SK-N-SH (cell line): ENCODE measurements around the gene STAP2. TPM values are rescaled to one million over a fixed set of nuclear protein-coding genes. Genes with fewer than 3 reads are reported as not detected.

ENCODE experiments used
- CTCF ChIA-PET: fragments of 300-600, 350-600 bp; formaldehyde crosslinking; extraction: SDS; loops from one replicate; lab custom pipeline; 2021; lab: Yijun Ruan, JAX
- POLR2A ChIA-PET: fragments of 350-600 bp; sonication (Branson Sonifier 250); formaldehyde crosslinking; extraction: SDS; loops from one replicate; lab custom pipeline; 2020; ENCODE audit warnings: antibody characterized with exemption, inconsistent platforms; lab: Yijun Ruan, JAX
- DNase-seq: peaks from one replicate; pipeline ENCODE4 v3.0.0; 2012
- H2AFZ ChIP-seq: fragments of 200-600 bp; sonication (generic); 2 replicates; pipeline ENCODE4 v1.8.1; 2016; ENCODE audit warnings: antibody characterized with exemption, mild to moderate bottlenecking, low read depth
- H3F3A ChIP-seq: fragments of 200-600 bp; sonication (generic); replicated peaks from 2 replicates; pipeline ENCODE3; 2016; ENCODE audit warnings: antibody characterized with exemption, mild to moderate bottlenecking; ENCODE audit not compliant: insufficient read depth
- H3K27ac ChIP-seq, 2 experiments: fragments of 200-500 bp in 1 of 2; fragments of 200-600 bp in 1 of 2; sonication (Bioruptor generic) in 1 of 2; sonication (generic), shearing (Covaris generic) in 1 of 2; 2 replicates each; pipeline versions ENCODE4 v1.5.1 to v1.6.1; 2014 to 2016; ENCODE audit warnings: low read depth in 2 of 2, inconsistent platforms in 1 of 2, low read length in 1 of 2, mild to moderate bottlenecking in 1 of 2, mixed read lengths in 1 of 2
- H3K27me3 ChIP-seq: fragments of 200-600 bp; sonication (generic), shearing (Covaris generic); 2 replicates; pipeline ENCODE4 v1.6.1; 2016; ENCODE audit warnings: mixed run types; ENCODE audit not compliant: insufficient read depth
- H3K36me3 ChIP-seq, 2 experiments: fragments of 200-500 bp in 1 of 2; fragments of 200-600 bp in 1 of 2; sonication (Bioruptor generic) in 1 of 2; sonication (generic) in 1 of 2; replicated peaks in 1 of 2; 2 replicates each; pipeline versions ENCODE3 to v1.5.1; 2014 to 2016; ENCODE audit warnings: low read length in 1 of 2, mild to moderate bottlenecking in 1 of 2; ENCODE audit not compliant: insufficient read depth in 2 of 2, control insufficient read depth in 1 of 2
- H3K4me1 ChIP-seq, 2 experiments: fragments of 200-500 bp in 1 of 2; fragments of 200-600 bp in 1 of 2; sonication (Bioruptor generic) in 1 of 2; sonication (generic), shearing (Covaris generic) in 1 of 2; 2 replicates each; pipeline versions ENCODE4 v1.5.1 to v1.6.1; 2014 to 2016; ENCODE audit warnings: low read depth in 1 of 2, low read length in 1 of 2, mixed run types in 1 of 2; ENCODE audit not compliant: insufficient read depth in 2 of 2, control insufficient read depth in 1 of 2
- H3K4me2 ChIP-seq: fragments of 200-600 bp; sonication (generic), shearing (Covaris generic); 2 replicates; pipeline ENCODE4 v1.6.1; 2017; ENCODE audit warnings: mixed run types
- H3K4me3 ChIP-seq, 2 experiments: fragments of 200-500 bp in 1 of 2; fragments of 200-600 bp in 1 of 2; sonication (Bioruptor generic) in 1 of 2; sonication (generic), shearing (Covaris generic) in 1 of 2; 2 replicates each; pipeline versions ENCODE4 v1.5.1 to v1.8.1; 2014 to 2016; ENCODE audit warnings: low read depth in 2 of 2, inconsistent platforms in 1 of 2, low read length in 1 of 2, mild to moderate bottlenecking in 1 of 2, mixed read lengths in 1 of 2, moderate library complexity in 1 of 2
- H3K79me2 ChIP-seq: fragments of 200-600 bp; sonication (generic); 2 replicates; pipeline ENCODE4 v1.8.1; 2017; ENCODE audit warnings: mild to moderate bottlenecking; ENCODE audit not compliant: insufficient read depth
- H3K9ac ChIP-seq: fragments of 200-600 bp; sonication (generic); 2 replicates; pipeline ENCODE4 v1.6.1; 2017; ENCODE audit warnings: mixed run types
- H3K9me2 ChIP-seq: fragments of 200-600 bp; sonication (generic); 2 replicates; pipeline ENCODE4 v1.6.1; 2017; ENCODE audit warnings: mixed run types
- H3K9me3 ChIP-seq: fragments of 200-600 bp; sonication (generic); 2 replicates; pipeline ENCODE4 v1.6.1; 2017; ENCODE audit warnings: mixed run types, mild to moderate bottlenecking, moderate library complexity
- H4K20me1 ChIP-seq: fragments of 200-600 bp; sonication (generic); 2 replicates; pipeline ENCODE4 v1.6.1; 2017; ENCODE audit warnings: mild to moderate bottlenecking, mixed run types; ENCODE audit not compliant: insufficient read depth
- ELF1 ChIP-seq: IDR thresholded peaks from 2 replicates; pipeline ENCODE4 v1.4.0; 2012
- EP300 ChIP-seq, 2 experiments: IDR thresholded peaks; 2 replicates each; pipeline versions ENCODE4 v1.4.0 to v1.6.1; 2012; ENCODE audit warnings: borderline replicate concordance in 1 of 2, low read depth in 1 of 2, low read length in 1 of 2
- FOSL2 ChIP-seq: IDR thresholded peaks from 2 replicates; pipeline ENCODE4 v1.4.0; 2012; ENCODE audit warnings: low read depth, mild to moderate bottlenecking, moderate library complexity, borderline replicate concordance
- FOXJ3 ChIP-seq: sonication (generic); formaldehyde crosslinking; IDR thresholded peaks from 2 replicates; pipeline ENCODE4 v1.5.1; 2020; ENCODE audit warnings: mild to moderate bottlenecking, missing genetic modification reagents
- GABPA ChIP-seq: IDR thresholded peaks from 2 replicates; pipeline ENCODE4 v1.4.0; 2012; ENCODE audit warnings: low read depth, mild to moderate bottlenecking
- GATA2 ChIP-seq: sonication (generic); formaldehyde crosslinking; IDR thresholded peaks from 2 replicates; pipeline ENCODE4 v1.5.0; 2020; ENCODE audit warnings: mild to moderate bottlenecking, missing genetic modification reagents
- MXI1 ChIP-seq: IDR thresholded peaks from 2 replicates; pipeline ENCODE4 v1.6.1; 2012; ENCODE audit warnings: mild to moderate bottlenecking, low read depth, low read length, improper control_type of control experiment
- NFIC ChIP-seq: IDR thresholded peaks from 2 replicates; pipeline ENCODE4 v1.4.0; 2012; ENCODE audit warnings: borderline replicate concordance
- NRF1 ChIP-seq: IDR thresholded peaks from 2 replicates; pipeline ENCODE4 v1.6.1; 2012; ENCODE audit warnings: low read depth, mild to moderate bottlenecking, low read length
- PBX3 ChIP-seq: IDR thresholded peaks from 2 replicates; pipeline ENCODE4; 2012
- POLR2AphosphoS5 ChIP-seq: IDR thresholded peaks from 2 replicates; pipeline ENCODE4 v1.6.1; 2012; ENCODE audit warnings: low read depth, low read length
- RCOR1 ChIP-seq: fragments of 150-350 bp; IDR thresholded peaks from 2 replicates; pipeline ENCODE4 v1.6.1; 2017; ENCODE audit warnings: antibody characterized with exemption, low read length
- RFX5 ChIP-seq: IDR thresholded peaks from 2 replicates; pipeline ENCODE4 v1.6.1; 2012; ENCODE audit warnings: mild to moderate bottlenecking, improper control_type of control experiment, low read length
- RXRA ChIP-seq: IDR thresholded peaks from 2 replicates; pipeline ENCODE4 v1.4.0; 2012; ENCODE audit warnings: low read depth, mild to moderate bottlenecking, borderline replicate concordance
- SMC3 ChIP-seq: IDR thresholded peaks from 2 replicates; pipeline ENCODE4 v1.6.1; 2012; ENCODE audit warnings: low read depth, low read length, improper control_type of control experiment
- TAF1 ChIP-seq: IDR thresholded peaks from 2 replicates; pipeline ENCODE4 v1.6.1; 2012; ENCODE audit warnings: low read depth, mild to moderate bottlenecking, low read length, moderate library complexity, borderline replicate concordance
- TCF12 ChIP-seq: IDR thresholded peaks from 2 replicates; pipeline ENCODE4 v1.4.0; 2012
- TEAD4 ChIP-seq: IDR thresholded peaks from 2 replicates; pipeline ENCODE4 v1.4.0; 2012; ENCODE audit warnings: mild to moderate bottlenecking, borderline replicate concordance; ENCODE audit not compliant: insufficient read depth
- USF2 ChIP-seq: fragments of 150-350 bp; IDR thresholded peaks from 2 replicates; pipeline ENCODE4 v1.6.1; 2017; ENCODE audit warnings: antibody characterized with exemption, low read length, low read depth, borderline replicate concordance
- YY1 ChIP-seq: IDR thresholded peaks from 2 replicates; pipeline ENCODE4 v1.4.0; 2012; ENCODE audit warnings: low read depth, mild to moderate bottlenecking
- whole genome bisulfite sequencing: methylation state at CpG from one replicate; pipeline ENCODE4 v1.1.6; 2017; ENCODE audit warnings: low lambda C conversion rate; 5-methylcytosine and 5-hydroxymethylcytosine counted together
- polyA plus RNA-seq, 3 experiments: library from polyadenylated mRNA; depleted of rRNA; stranded (reverse); fragments of >200 nt; gene quantifications; 2 replicates each; pipeline ENCODE4 v1.2.3, GENCODE V29; 2012
- TF ChIP-seq, protein P1 (sequence below): fragments of 200-600 bp; sonication (generic); IDR thresholded peaks from 2 replicates; pipeline ENCODE4 v1.6.1; 2017; ENCODE audit warnings: antibody characterized with exemption, mild to moderate bottlenecking, moderate library complexity
- TF ChIP-seq, protein P2 (sequence below): IDR thresholded peaks from 2 replicates; pipeline ENCODE4 v1.4.0; 2012; ENCODE audit warnings: low read depth, borderline replicate concordance
- TF ChIP-seq, protein P3 (sequence below): IDR thresholded peaks from 2 replicates; pipeline ENCODE4 v1.4.0; 2012; ENCODE audit warnings: low read depth, borderline replicate concordance

Gene STAP2
- polyA plus RNA-seq, 1 of the 3 experiments (the other 2 are of a cell fraction) = 7.6 TPM

- TF ChIP-seq, protein P1, sequence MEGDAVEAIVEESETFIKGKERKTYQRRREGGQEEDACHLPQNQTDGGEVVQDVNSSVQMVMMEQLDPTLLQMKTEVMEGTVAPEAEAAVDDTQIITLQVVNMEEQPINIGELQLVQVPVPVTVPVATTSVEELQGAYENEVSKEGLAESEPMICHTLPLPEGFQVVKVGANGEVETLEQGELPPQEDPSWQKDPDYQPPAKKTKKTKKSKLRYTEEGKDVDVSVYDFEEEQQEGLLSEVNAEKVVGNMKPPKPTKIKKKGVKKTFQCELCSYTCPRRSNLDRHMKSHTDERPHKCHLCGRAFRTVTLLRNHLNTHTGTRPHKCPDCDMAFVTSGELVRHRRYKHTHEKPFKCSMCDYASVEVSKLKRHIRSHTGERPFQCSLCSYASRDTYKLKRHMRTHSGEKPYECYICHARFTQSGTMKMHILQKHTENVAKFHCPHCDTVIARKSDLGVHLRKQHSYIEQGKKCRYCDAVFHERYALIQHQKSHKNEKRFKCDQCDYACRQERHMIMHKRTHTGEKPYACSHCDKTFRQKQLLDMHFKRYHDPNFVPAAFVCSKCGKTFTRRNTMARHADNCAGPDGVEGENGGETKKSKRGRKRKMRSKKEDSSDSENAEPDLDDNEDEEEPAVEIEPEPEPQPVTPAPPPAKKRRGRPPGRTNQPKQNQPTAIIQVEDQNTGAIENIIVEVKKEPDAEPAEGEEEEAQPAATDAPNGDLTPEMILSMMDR = no peak
- TF ChIP-seq GABPA (no peak), ELF1 (no peak), TAF1 (no peak), POLR2AphosphoS5 (no peak), RFX5 (no peak), NRF1 (no peak), RCOR1 (no peak), MXI1 (no peak), TEAD4 (no peak)
- TF ChIP-seq, protein P2, sequence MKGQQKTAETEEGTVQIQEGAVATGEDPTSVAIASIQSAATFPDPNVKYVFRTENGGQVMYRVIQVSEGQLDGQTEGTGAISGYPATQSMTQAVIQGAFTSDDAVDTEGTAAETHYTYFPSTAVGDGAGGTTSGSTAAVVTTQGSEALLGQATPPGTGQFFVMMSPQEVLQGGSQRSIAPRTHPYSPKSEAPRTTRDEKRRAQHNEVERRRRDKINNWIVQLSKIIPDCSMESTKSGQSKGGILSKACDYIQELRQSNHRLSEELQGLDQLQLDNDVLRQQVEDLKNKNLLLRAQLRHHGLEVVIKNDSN = no peak
Observed at GRCh38 chr19:4350726-4351125, 12.1 kb upstream of the STAP2 start (continued).

- no peaks in the 10 kb centered on the region for H3K9me3 ChIP-seq
- no peak overlapping the region for H2AFZ ChIP-seq
- ChIA-PET POLR2A (no interaction called here), CTCF (interaction anchor here (9.7 kb wide), 1 partner anchor 83 kb away, joined by 130 read pairs; no protein-coding TSS in a partner anchor)
- H3K79me2 ChIP-seq = no peaks in the 10 kb centered on the region
- H3F3A ChIP-seq = peaks cover 14% of the 10 kb centered on the region
- no peaks in the 10 kb centered on the region for H4K20me1 ChIP-seq
- no peaks in the 10 kb centered on the region for H3K9me2 ChIP-seq
- H3K4me2 ChIP-seq = no peak overlapping the region
- H3K36me3 ChIP-seq = peaks cover 6 to 15% of the 10 kb centered on the region in 2 experiments
- DNase-seq = no peak
- no peak overlapping the region for H3K9ac ChIP-seq
- no peak overlapping the region for H3K4me3 ChIP-seq
- H3K27ac ChIP-seq = no peak overlapping the region
- WGBS = 85% methylated on average over 8 of the region's 8 CpGs
- no peaks in the 10 kb centered on the region for H3K27me3 ChIP-seq
- H3K4me1 ChIP-seq = no peaks in the 10 kb centered on the region
- TF ChIP-seq RCOR1 = no peak
- TF ChIP-seq TCF12 = no peak
- TF ChIP-seq SMC3 = no peak
- no peak for TF ChIP-seq GATA2 (CRISPR knock-in tag)
- TF ChIP-seq USF2 = no peak
- TF ChIP-seq FOXJ3 (CRISPR knock-in tag) = no peak
- TF ChIP-seq, protein P1 = no peak
- no peak for TF ChIP-seq RFX5
- no peak for TF ChIP-seq EP300 (IDR thresholded peaks at IDR 0.05; ENCODE audit: borderline replicate concordance in 1 of 2, low read depth in 1 of 2, low read length in 1 of 2)
- no peak for TF ChIP-seq FOSL2
- no peak for TF ChIP-seq MXI1
- no peak for TF ChIP-seq ELF1
- no peak for TF ChIP-seq NFIC
- TF ChIP-seq, protein P3, sequence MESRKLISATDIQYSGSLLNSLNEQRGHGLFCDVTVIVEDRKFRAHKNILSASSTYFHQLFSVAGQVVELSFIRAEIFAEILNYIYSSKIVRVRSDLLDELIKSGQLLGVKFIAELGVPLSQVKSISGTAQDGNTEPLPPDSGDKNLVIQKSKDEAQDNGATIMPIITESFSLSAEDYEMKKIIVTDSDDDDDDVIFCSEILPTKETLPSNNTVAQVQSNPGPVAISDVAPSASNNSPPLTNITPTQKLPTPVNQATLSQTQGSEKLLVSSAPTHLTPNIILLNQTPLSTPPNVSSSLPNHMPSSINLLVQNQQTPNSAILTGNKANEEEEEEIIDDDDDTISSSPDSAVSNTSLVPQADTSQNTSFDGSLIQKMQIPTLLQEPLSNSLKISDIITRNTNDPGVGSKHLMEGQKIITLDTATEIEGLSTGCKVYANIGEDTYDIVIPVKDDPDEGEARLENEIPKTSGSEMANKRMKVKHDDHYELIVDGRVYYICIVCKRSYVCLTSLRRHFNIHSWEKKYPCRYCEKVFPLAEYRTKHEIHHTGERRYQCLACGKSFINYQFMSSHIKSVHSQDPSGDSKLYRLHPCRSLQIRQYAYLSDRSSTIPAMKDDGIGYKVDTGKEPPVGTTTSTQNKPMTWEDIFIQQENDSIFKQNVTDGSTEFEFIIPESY = no peak
- TF ChIP-seq YY1 = no peak
- TF ChIP-seq, protein P2 = no peak
- TF ChIP-seq PBX3 = no peak
- no peak for TF ChIP-seq RXRA
- TF ChIP-seq GABPA = no peak
Observed at GRCh38 chr19:4350111-4350510, 11.5 kb upstream of the STAP2 start.
